HEK293 (cell line): ENCODE measurements around the gene ZNF488.

Experiments used
- CTCF ChIA-PET: fragments of 350-600 bp; formaldehyde crosslinking; extraction: SDS; loops from one replicate; lab custom pipeline; 2021; ENCODE audit warnings: antibody characterized with exemption; lab: Yijun Ruan, JAX
- POLR2A ChIA-PET: fragments of 300-600 bp; formaldehyde crosslinking; extraction: SDS; loops from one replicate; lab custom pipeline; 2020; ENCODE audit warnings: antibody characterized with exemption, inconsistent platforms; lab: Yijun Ruan, JAX
- H3K27ac ChIP-seq: fragments of 200-500 bp; sonication (Bioruptor generic); 2 replicates; pipeline ENCODE4 v1.5.1; 2014; ENCODE audit warnings: low read depth, low read length, control low read depth, inconsistent platforms; ENCODE audit errors: extremely low read depth
- H3K36me3 ChIP-seq, 2 experiments: fragments of 200-500 bp in 1 of 2; sonication (Bioruptor generic) in 1 of 2; 1 replicate in 1 of 2; 2 replicates in 1 of 2; pipeline ENCODE4 v1.5.1; 2014 to 2017; ENCODE audit warnings: inconsistent platforms in 2 of 2, low read length in 2 of 2; ENCODE audit not compliant: control insufficient read depth in 2 of 2, insufficient read depth in 1 of 2
- H3K4me1 ChIP-seq: fragments of 200-500 bp; sonication (Bioruptor generic); 2 replicates; pipeline ENCODE4 v1.5.1; 2014; ENCODE audit warnings: mild to moderate bottlenecking, low read length, inconsistent platforms; ENCODE audit not compliant: control insufficient read depth, insufficient read depth
- H3K4me3 ChIP-seq: 2 replicates; pipeline ENCODE4 v1.5.1; 2011; ENCODE audit warnings: low read depth, mild to moderate bottlenecking, control low read depth, low read length, moderate library complexity
- H3K9me3 ChIP-seq: fragments of 200-500 bp; sonication (Bioruptor generic); 2 replicates; pipeline ENCODE4 v1.5.1; 2014; ENCODE audit warnings: low read depth, low read length, inconsistent platforms; ENCODE audit not compliant: control insufficient read depth, insufficient read depth
- BCL11A ChIP-seq: fragments of 450-650 bp; formaldehyde crosslinking; IDR thresholded peaks from 2 replicates; pipeline ENCODE4 v1.5.1; 2016; ENCODE audit warnings: low read depth, missing biosample characterization, missing genetic modification characterization
- BCL6B ChIP-seq: fragments of 450-650 bp; formaldehyde crosslinking; IDR thresholded peaks from 2 replicates; pipeline ENCODE4 v1.5.1; 2017; ENCODE audit warnings: missing biosample characterization, missing genetic modification characterization
- CTCF ChIP-seq: fragments of 450-650 bp; formaldehyde crosslinking; IDR thresholded peaks from 2 replicates; pipeline ENCODE4 v1.5.1; 2016; ENCODE audit warnings: missing biosample characterization, missing genetic modification characterization
- OSR2 ChIP-seq: fragments of 450-650 bp; formaldehyde crosslinking; IDR thresholded peaks from 2 replicates; pipeline ENCODE4 v1.5.1; 2016; ENCODE audit warnings: missing biosample characterization, missing genetic modification characterization
- TRIM28 ChIP-seq: IDR thresholded peaks from 2 replicates; pipeline ENCODE4 v1.6.1; 2011; ENCODE audit warnings: low read length, control low read depth, borderline replicate concordance
- ZEB2 ChIP-seq: fragments of 450-650 bp; formaldehyde crosslinking; IDR thresholded peaks from 2 replicates; pipeline ENCODE4 v1.5.1; 2016; ENCODE audit warnings: missing biosample characterization, missing genetic modification characterization
- ZNF114 ChIP-seq: fragments of 450-650 bp; formaldehyde crosslinking; IDR thresholded peaks from 2 replicates; pipeline ENCODE4 v1.5.0; 2017; ENCODE audit warnings: missing biosample characterization, missing genetic modification characterization
- ZNF169 ChIP-seq: fragments of 450-650 bp; formaldehyde crosslinking; IDR thresholded peaks from 2 replicates; pipeline ENCODE4 v1.5.1; 2016; ENCODE audit warnings: missing biosample characterization, missing genetic modification characterization
- ZNF2 ChIP-seq: fragments of 450-650 bp; formaldehyde crosslinking; IDR thresholded peaks from 2 replicates; pipeline ENCODE4 v1.5.1; 2016; ENCODE audit warnings: missing biosample characterization, missing genetic modification characterization
- ZNF211 ChIP-seq: fragments of 450-650 bp; formaldehyde crosslinking; IDR thresholded peaks from 2 replicates; pipeline ENCODE4 v1.5.1; 2016; ENCODE audit warnings: low read depth, missing biosample characterization, missing genetic modification characterization
- ZNF248 ChIP-seq: fragments of 450-650 bp; formaldehyde crosslinking; IDR thresholded peaks from 2 replicates; pipeline ENCODE4 v1.5.1; 2017; ENCODE audit warnings: missing biosample characterization, missing genetic modification characterization
- ZNF362 ChIP-seq: fragments of 450-650 bp; formaldehyde crosslinking; IDR thresholded peaks from 2 replicates; pipeline ENCODE4 v1.5.1; 2016; ENCODE audit warnings: missing biosample characterization, missing genetic modification characterization
- ZNF518A ChIP-seq: fragments of 450-650 bp; formaldehyde crosslinking; conservative IDR thresholded peaks from 2 replicates; pipeline ENCODE4 v1.5.1; 2016; ENCODE audit warnings: low read depth, missing biosample characterization, missing genetic modification characterization
- ZNF626 ChIP-seq: fragments of 450-650 bp; sonication (Bioruptor Pico); formaldehyde crosslinking; IDR thresholded peaks from 2 replicates; pipeline ENCODE4 v1.5.1; 2018; ENCODE audit warnings: missing biosample characterization, missing genetic modification characterization, inconsistent platforms
- ZNF645 ChIP-seq: fragments of 450-650 bp; formaldehyde crosslinking; IDR thresholded peaks from 2 replicates; pipeline ENCODE4; 2016; ENCODE audit warnings: missing biosample characterization, missing genetic modification characterization
- ZNF837 ChIP-seq: fragments of 450-650 bp; formaldehyde crosslinking; IDR thresholded peaks from 2 replicates; pipeline ENCODE4 v1.5.1; 2016; ENCODE audit warnings: missing biosample characterization, missing genetic modification characterization
- ZSCAN16 ChIP-seq: fragments of 450-650 bp; formaldehyde crosslinking; IDR thresholded peaks from 2 replicates; pipeline ENCODE4 v1.5.1; 2016; ENCODE audit warnings: missing biosample characterization, missing genetic modification characterization

ZNF488 gene

GRCh38 chr10:47340608-47341170 is 43.4 kb downstream of the ZNF488 start (continued):
- TF ChIP-seq ZNF518A (tag by site-specific recombination) (no peak), ZNF169 (no peak), ZNF362 (no peak), ZNF211 (no peak), OSR2 (tag by site-specific recombination) (no peak), CTCF (tag by site-specific recombination) (peak; percentile 72), ZEB2 (tag by site-specific recombination) (0 out of 2 replicates have a peak, but pooled peaks have one; percentile 27), ZNF837 (tag by site-specific recombination) (no peak), BCL11A (tag by site-specific recombination) (no peak), ZSCAN16 (tag by site-specific recombination) (no peak), TRIM28 (no peak), ZNF2 (tag by site-specific recombination) (peak; percentile 94), ZNF645 (tag by site-specific recombination) (no peak), ZNF114 (tag by site-specific recombination) (no peak), ZNF248 (tag by site-specific recombination) (no peak)

GRCh38 chr10:47339759-47340607 is 44.1 kb downstream of the ZNF488 start:
- H3K4me3 ChIP-seq, result no peak overlapping the region
- H3K27ac ChIP-seq, result no peak overlapping the region
- TF ChIP-seq BCL6B (tag by site-specific recombination) (no peak), ZNF626 (tag by site-specific recombination) (no peak)
- no peaks in the 10 kb centered on the region for H3K36me3 ChIP-seq
- ChIA-PET CTCF (interaction anchor here (0.7 to 2.3 kb wide), 13 partner anchors 8 to 346 kb away, joined by 3 to 16 read pairs (median 5); no protein-coding TSS in a partner anchor), POLR2A (no interaction called here)
- no peaks in the 10 kb centered on the region for H3K4me1 ChIP-seq
- no peaks in the 10 kb centered on the region for H3K9me3 ChIP-seq
